Measurements from ENCODE around the gene GPR146. TPM values are rescaled to one million over a fixed set of nuclear protein-coding genes. Genes with fewer than 3 reads are reported as not detected.

Gene GPR146
- total and polyA plus RNA-seq, 8 donors, result 6.3 to 18.9 (median 7.9) TPM

DNA sequence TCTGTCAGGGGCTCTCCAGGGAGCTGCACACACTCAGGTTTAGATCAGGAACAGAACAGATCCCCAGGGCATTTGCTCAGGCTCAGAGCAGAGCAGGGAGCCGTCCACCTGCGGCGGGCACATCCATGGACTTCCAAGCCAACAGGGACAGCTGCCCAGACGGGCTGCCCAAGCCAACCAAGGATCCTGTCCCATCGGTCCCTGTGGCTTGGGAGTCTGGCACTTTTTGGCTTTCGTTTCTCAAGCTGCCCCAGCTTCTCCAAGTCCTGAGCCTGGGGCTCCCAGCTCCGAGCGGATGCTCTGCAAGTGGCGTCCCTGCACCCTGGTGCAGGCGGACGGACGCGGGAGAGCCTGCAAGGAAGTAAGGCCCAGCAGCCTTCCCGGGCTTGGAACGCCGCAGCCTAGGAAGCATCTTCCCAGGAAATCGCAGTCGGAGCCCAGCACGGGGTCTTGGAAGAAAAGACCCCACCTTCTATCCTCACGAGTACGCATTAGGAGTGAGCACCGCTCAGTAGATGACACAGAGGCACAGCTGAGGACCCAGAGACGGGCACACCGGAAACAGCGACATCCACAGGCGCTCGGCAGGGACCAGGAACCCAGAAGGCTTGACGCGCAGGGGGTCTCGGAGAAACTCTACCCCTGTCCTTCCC lies 6.0 kb downstream of the GPR146 start:
- TF ChIP-seq, protein P1, sequence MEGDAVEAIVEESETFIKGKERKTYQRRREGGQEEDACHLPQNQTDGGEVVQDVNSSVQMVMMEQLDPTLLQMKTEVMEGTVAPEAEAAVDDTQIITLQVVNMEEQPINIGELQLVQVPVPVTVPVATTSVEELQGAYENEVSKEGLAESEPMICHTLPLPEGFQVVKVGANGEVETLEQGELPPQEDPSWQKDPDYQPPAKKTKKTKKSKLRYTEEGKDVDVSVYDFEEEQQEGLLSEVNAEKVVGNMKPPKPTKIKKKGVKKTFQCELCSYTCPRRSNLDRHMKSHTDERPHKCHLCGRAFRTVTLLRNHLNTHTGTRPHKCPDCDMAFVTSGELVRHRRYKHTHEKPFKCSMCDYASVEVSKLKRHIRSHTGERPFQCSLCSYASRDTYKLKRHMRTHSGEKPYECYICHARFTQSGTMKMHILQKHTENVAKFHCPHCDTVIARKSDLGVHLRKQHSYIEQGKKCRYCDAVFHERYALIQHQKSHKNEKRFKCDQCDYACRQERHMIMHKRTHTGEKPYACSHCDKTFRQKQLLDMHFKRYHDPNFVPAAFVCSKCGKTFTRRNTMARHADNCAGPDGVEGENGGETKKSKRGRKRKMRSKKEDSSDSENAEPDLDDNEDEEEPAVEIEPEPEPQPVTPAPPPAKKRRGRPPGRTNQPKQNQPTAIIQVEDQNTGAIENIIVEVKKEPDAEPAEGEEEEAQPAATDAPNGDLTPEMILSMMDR (IDR thresholded peaks at IDR 0.05), result no peak
- Histone ChIP-seq H3K4me3 (no peak overlapping the region), H3K4me1 (peaks cover 14 to 80% of the 10 kb centered on the region in 2 donors), H3K36me3 (no peaks in the 10 kb centered on the region), H3K9me3 (no peaks in the 10 kb centered on the region), H3K27me3 (peaks cover 0 to 12% of the 10 kb centered on the region in 2 donors), H3K27ac (peak overlapping the region in 1 of 2 donors; percentile 45)
- no peak for ATAC-seq
- peak in 1 of 4 donors; percentile 56 for DNase-seq
- intact Hi-C loops (cut with DNase I), result no loop called here

DNA sequence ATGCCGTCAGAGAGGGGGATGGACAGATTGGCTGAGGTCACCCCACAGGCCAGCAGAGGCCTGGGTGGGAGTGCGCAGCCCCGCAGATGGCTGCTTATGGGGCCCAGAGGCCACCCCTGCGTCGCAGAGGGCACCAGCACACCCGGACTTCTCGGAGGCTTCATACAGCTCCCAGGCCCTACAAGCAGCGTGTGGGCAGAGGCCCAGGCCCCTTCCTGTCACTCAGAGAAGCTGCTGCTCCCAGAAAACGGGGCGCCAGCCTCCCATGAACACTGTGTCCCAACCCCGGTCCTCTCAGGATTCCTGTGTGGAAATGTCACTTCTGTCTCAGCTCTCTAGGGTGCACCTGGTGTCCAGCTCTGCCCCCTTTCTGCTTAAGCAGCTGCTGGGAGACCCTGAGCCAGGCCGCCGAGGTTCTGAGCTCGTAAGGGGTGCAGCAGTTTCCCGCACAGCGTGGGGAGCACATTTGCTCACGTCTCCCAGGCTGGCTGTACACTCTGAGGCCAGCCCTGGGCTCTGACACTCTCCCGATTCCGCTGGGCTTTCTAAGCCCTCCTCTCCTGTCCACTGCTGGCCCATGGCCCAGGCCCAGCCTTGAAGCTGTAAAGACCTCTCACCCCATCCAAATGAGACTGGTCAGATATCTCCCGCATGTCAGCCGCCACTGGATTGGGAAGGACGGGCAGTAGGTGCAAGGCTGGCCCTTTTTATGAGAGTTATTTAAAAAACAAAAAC lies 6.8 kb downstream of the GPR146 start:
- H3K4me1 ChIP-seq, result peaks cover 14 to 82% of the 10 kb centered on the region in 2 donors
- no peaks in the 10 kb centered on the region for H3K36me3 ChIP-seq
- H3K4me3 ChIP-seq, result no peak overlapping the region
- intact Hi-C loops (cut with DNase I), result no loop called here
- peak overlapping the region in 1 of 2 donors; percentile 78 for H3K27ac ChIP-seq
- TF ChIP-seq, protein P1 (IDR thresholded peaks at IDR 0.05), result no peak
- H3K9me3 ChIP-seq, result no peaks in the 10 kb centered on the region
- peak in 1 of 4 donors; percentile 62 for DNase-seq
- H3K27me3 ChIP-seq, result peaks cover 0 to 20% of the 10 kb centered on the region in 2 donors
- ATAC-seq, result no peak

DNA sequence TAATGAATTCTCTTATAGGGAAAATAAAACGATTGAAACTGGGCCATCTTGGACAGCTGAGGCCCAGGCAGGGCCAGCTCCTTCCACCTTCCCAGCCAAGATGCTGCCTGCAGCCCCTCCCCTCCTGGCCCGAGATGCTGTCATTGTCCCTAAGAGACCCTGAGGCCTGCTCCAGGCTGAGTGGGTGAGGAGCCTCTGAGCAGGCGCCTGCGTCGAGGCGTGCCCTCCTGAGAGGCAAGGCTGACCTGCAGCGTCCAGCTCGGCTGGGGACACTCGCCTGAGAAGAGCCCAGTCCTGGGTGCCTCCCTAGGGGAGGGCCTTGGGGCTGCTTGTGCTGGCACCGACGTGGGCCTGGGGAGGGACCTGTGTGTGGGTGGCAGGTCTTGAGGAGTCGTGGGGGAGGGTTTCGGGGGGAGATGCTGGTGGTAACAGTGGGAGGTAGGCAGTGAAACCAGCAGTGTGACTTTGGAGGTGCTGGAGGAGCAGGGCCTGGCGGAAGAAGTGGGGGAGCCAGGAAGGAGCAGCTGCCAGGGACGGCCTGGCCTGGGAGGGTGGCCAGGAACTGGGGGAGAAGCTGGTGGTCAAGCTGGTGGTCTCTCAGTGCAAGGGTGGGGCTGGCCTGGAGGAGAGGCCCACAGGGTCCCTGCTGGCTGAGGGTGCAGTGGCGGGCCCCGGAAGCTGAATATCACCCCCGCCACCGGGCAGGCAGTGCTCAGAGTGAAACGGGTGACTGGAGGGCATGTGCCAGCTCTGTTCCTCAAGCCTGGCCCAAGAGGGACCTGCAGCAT lies 7.9 kb downstream of the GPR146 start:
- intact Hi-C loops (cut with DNase I), result no loop called here
- Histone ChIP-seq H3K27me3 (peaks cover 0 to 25% of the 10 kb centered on the region in 2 donors), H3K4me1 (peaks cover 14 to 81% of the 10 kb centered on the region in 2 donors), H3K4me3 (no peak overlapping the region), H3K36me3 (peaks cover 0 to 3% of the 10 kb centered on the region in 2 donors), H3K9me3 (no peaks in the 10 kb centered on the region), H3K27ac (peak overlapping the region; percentile 76 to 78)
- DNase-seq (peak in 2 of 4 donors; percentile 69 to 71), ATAC-seq (no peak)
- TF ChIP-seq, protein P1 (IDR thresholded peaks at IDR 0.05), result no peak

DNA sequence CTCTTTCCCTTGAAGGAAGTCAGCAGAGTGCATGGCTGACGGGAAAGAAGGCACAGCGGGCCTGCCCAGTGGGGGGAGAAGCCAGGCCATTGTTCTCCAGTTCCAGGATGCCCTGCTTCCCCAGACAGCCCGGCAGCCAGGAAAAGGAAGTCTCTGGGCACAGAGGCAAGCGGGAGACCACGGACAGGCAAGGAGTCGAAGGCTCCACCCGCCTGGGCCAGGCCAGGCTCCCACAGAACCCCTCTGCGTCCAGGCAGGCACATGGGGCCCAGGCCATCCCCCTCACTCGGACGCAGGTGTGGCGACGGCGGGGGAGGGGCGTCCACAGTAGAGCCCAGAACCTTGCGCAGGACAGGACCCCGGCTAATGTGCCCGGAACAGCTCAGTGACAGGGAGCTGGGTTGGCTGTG lies 8.7 kb downstream of the GPR146 start:
- ATAC-seq (peak; percentile 2), DNase-seq (peak in 1 of 4 donors; percentile 65)
- Histone ChIP-seq H3K27me3 (peaks cover 0 to 25% of the 10 kb centered on the region in 2 donors), H3K4me3 (no peak overlapping the region), H3K4me1 (peaks cover 14 to 74% of the 10 kb centered on the region in 2 donors), H3K27ac (peak overlapping the region; percentile 76 to 78), H3K36me3 (peaks cover 0 to 11% of the 10 kb centered on the region in 2 donors), H3K9me3 (no peaks in the 10 kb centered on the region)
- intact Hi-C loops (cut with DNase I), result no loop called here
- TF ChIP-seq, protein P1 (IDR thresholded peaks at IDR 0.05), result no peak

All from left lung (tissue), 10 donors.